HEK293 (cell line): ENCODE results near the gene POLN.
A peak's percentile ranks its signal among the peaks of the same experiment; 100 is the strongest.

Experiments used
- FEZF1 ChIP-seq: fragments of 450-650 bp; formaldehyde crosslinking; IDR thresholded peaks from 2 replicates; pipeline ENCODE4 v1.5.1; 2016; ENCODE audit warnings: missing biosample characterization, missing genetic modification characterization
- GLI2 ChIP-seq: fragments of 450-650 bp; formaldehyde crosslinking; IDR thresholded peaks from 2 replicates; pipeline ENCODE4; 2017; ENCODE audit warnings: missing biosample characterization, missing genetic modification characterization, low read depth, borderline replicate concordance
- GLIS2 ChIP-seq: fragments of 450-650 bp; formaldehyde crosslinking; IDR thresholded peaks from 2 replicates; pipeline ENCODE4 v1.5.1; 2016; ENCODE audit warnings: missing biosample characterization, missing genetic modification characterization
- HOXC10 ChIP-seq: sonication (generic); formaldehyde crosslinking; IDR thresholded peaks from 2 replicates; pipeline ENCODE4 v1.8.1; 2023; ENCODE audit warnings: mild to moderate bottlenecking, missing genetic modification reagents
- KLF16 ChIP-seq: fragments of 450-650 bp; formaldehyde crosslinking; IDR thresholded peaks from 2 replicates; pipeline ENCODE4 v1.5.1; 2017; ENCODE audit warnings: missing biosample characterization, missing genetic modification characterization
- SCRT2 ChIP-seq: fragments of 450-650 bp; formaldehyde crosslinking; IDR thresholded peaks from 2 replicates; pipeline ENCODE4 v1.5.1; 2016; ENCODE audit warnings: missing biosample characterization, missing genetic modification characterization
- WT1 ChIP-seq: fragments of 450-650 bp; formaldehyde crosslinking; IDR thresholded peaks from 2 replicates; pipeline ENCODE4 v1.5.1; 2016; ENCODE audit warnings: missing biosample characterization, missing genetic modification characterization
- ZFHX2 ChIP-seq: fragments of 450-650 bp; formaldehyde crosslinking; conservative IDR thresholded peaks from 2 replicates; pipeline ENCODE4 v1.5.1; 2016; ENCODE audit warnings: missing biosample characterization, missing genetic modification characterization
- ZFP3 ChIP-seq: fragments of 450-650 bp; formaldehyde crosslinking; IDR thresholded peaks from 2 replicates; pipeline ENCODE4 v1.5.1; 2016; ENCODE audit warnings: low read depth, missing biosample characterization, missing genetic modification characterization
- ZNF112 ChIP-seq: fragments of 450-650 bp; formaldehyde crosslinking; IDR thresholded peaks from 2 replicates; pipeline ENCODE4 v1.5.0; 2017; ENCODE audit warnings: missing biosample characterization, missing genetic modification characterization
- ZNF184 ChIP-seq: fragments of 450-650 bp; IDR thresholded peaks from 2 replicates; pipeline ENCODE4 v1.5.1; 2018; ENCODE audit warnings: missing biosample characterization, mild to moderate bottlenecking, missing genetic modification characterization
- ZNF202 ChIP-seq: fragments of 450-650 bp; formaldehyde crosslinking; IDR thresholded peaks from 2 replicates; pipeline ENCODE4 v1.5.1; 2016; ENCODE audit warnings: missing biosample characterization, missing genetic modification characterization, borderline replicate concordance
- ZNF266 ChIP-seq: fragments of 450-650 bp; formaldehyde crosslinking; IDR thresholded peaks from 2 replicates; pipeline ENCODE4 v1.5.1; 2016; ENCODE audit warnings: missing biosample characterization, missing genetic modification characterization, low read depth
- ZNF416 ChIP-seq: fragments of 450-650 bp; formaldehyde crosslinking; IDR thresholded peaks from 2 replicates; pipeline ENCODE4 v1.5.1; 2016; ENCODE audit warnings: missing biosample characterization, missing genetic modification characterization
- ZNF473 ChIP-seq: fragments of 450-650 bp; formaldehyde crosslinking; IDR thresholded peaks from 2 replicates; pipeline ENCODE4 v1.5.1; 2017; ENCODE audit warnings: missing biosample characterization, missing genetic modification characterization
- ZNF514 ChIP-seq: fragments of 450-650 bp; formaldehyde crosslinking; IDR thresholded peaks from 2 replicates; pipeline ENCODE4 v1.5.1; 2016; ENCODE audit warnings: missing biosample characterization, missing genetic modification characterization
- ZNF571 ChIP-seq: fragments of 450-650 bp; formaldehyde crosslinking; IDR thresholded peaks from 2 replicates; pipeline ENCODE4 v1.5.0; 2017; ENCODE audit warnings: missing biosample characterization, missing genetic modification characterization
- ZNF660 ChIP-seq: fragments of 450-650 bp; IDR thresholded peaks from 2 replicates; pipeline ENCODE4 v1.5.1; 2018; ENCODE audit warnings: missing biosample characterization, mild to moderate bottlenecking, missing genetic modification characterization
- ZNF776 ChIP-seq: fragments of 450-650 bp; formaldehyde crosslinking; IDR thresholded peaks from 2 replicates; pipeline ENCODE4 v1.5.0; 2017; ENCODE audit warnings: missing biosample characterization, missing genetic modification characterization, borderline replicate concordance
- ZNF830 ChIP-seq: fragments of 450-650 bp; IDR thresholded peaks from 2 replicates; pipeline ENCODE4 v1.5.0; 2018; ENCODE audit warnings: missing biosample characterization, missing genetic modification characterization, low read depth, mild to moderate bottlenecking, moderate library complexity
- TF ChIP-seq, protein P1 (sequence below): fragments of 450-650 bp; formaldehyde crosslinking; IDR thresholded peaks from 2 replicates; pipeline ENCODE4 v1.5.1; 2016; ENCODE audit warnings: missing biosample characterization, missing genetic modification characterization, borderline replicate concordance
- TF ChIP-seq, protein P2 (sequence below): fragments of 450-650 bp; formaldehyde crosslinking; IDR thresholded peaks from 2 replicates; pipeline ENCODE4 v1.5.1; 2016; ENCODE audit warnings: missing biosample characterization, missing genetic modification characterization
- TF ChIP-seq, protein P3 (sequence below): fragments of 450-650 bp; IDR thresholded peaks from 2 replicates; pipeline ENCODE4 v1.5.1; 2018; ENCODE audit warnings: missing biosample characterization, mild to moderate bottlenecking, missing genetic modification characterization
- TF ChIP-seq, protein P4 (sequence below): fragments of 450-650 bp; IDR thresholded peaks from 2 replicates; pipeline ENCODE4 v1.5.1; 2018; ENCODE audit warnings: missing biosample characterization, missing genetic modification characterization
- TF ChIP-seq, protein P5 (sequence below): fragments of 450-650 bp; formaldehyde crosslinking; IDR thresholded peaks from 2 replicates; pipeline ENCODE4 v1.5.1; 2017; ENCODE audit warnings: missing biosample characterization, mild to moderate bottlenecking, missing genetic modification characterization, moderate library complexity
- TF ChIP-seq, protein P6 (sequence below): fragments of 450-650 bp; formaldehyde crosslinking; IDR thresholded peaks from 2 replicates; pipeline ENCODE4 v1.5.1; 2017; ENCODE audit warnings: missing biosample characterization, missing genetic modification characterization

The POLN gene

DNA sequence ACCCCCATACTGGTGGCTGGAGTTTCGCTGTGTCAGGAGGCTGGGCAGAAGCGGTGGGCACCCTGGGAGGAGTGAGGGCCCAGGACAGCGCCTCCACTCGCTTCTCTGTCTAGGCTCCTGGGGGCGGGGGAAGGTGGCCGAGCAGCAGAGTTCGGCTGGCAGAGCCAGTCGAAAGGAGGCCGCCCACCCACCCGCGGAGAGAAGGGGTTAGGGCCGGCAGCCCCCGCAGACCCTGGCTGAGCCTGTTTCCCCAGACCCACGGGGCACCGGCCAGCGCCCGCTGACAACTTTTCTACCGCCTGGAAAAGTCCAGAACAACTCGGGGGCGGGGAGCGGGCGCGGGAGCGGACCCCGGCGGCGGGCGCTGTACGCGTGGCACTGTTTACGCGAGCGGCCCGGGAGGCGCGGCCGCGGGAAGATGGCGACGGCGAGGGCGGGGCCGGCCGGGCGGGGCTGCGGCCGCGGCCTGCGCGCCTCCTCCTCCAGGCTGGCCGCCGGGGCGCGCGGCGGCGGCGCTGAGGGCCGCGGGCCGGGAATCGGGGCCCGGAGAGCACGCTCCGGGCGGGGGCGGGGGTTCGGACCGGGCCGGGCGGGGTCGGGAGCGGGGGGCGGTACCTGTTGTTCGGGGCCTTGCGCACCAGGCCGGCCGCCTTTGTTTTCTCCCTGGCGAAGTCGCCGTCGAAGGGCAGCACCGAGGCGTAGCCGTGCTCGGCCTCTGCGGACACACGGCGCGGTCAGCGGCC, 19.4 kb upstream of the POLN start (continued):
- TF ChIP-seq, protein P1, sequence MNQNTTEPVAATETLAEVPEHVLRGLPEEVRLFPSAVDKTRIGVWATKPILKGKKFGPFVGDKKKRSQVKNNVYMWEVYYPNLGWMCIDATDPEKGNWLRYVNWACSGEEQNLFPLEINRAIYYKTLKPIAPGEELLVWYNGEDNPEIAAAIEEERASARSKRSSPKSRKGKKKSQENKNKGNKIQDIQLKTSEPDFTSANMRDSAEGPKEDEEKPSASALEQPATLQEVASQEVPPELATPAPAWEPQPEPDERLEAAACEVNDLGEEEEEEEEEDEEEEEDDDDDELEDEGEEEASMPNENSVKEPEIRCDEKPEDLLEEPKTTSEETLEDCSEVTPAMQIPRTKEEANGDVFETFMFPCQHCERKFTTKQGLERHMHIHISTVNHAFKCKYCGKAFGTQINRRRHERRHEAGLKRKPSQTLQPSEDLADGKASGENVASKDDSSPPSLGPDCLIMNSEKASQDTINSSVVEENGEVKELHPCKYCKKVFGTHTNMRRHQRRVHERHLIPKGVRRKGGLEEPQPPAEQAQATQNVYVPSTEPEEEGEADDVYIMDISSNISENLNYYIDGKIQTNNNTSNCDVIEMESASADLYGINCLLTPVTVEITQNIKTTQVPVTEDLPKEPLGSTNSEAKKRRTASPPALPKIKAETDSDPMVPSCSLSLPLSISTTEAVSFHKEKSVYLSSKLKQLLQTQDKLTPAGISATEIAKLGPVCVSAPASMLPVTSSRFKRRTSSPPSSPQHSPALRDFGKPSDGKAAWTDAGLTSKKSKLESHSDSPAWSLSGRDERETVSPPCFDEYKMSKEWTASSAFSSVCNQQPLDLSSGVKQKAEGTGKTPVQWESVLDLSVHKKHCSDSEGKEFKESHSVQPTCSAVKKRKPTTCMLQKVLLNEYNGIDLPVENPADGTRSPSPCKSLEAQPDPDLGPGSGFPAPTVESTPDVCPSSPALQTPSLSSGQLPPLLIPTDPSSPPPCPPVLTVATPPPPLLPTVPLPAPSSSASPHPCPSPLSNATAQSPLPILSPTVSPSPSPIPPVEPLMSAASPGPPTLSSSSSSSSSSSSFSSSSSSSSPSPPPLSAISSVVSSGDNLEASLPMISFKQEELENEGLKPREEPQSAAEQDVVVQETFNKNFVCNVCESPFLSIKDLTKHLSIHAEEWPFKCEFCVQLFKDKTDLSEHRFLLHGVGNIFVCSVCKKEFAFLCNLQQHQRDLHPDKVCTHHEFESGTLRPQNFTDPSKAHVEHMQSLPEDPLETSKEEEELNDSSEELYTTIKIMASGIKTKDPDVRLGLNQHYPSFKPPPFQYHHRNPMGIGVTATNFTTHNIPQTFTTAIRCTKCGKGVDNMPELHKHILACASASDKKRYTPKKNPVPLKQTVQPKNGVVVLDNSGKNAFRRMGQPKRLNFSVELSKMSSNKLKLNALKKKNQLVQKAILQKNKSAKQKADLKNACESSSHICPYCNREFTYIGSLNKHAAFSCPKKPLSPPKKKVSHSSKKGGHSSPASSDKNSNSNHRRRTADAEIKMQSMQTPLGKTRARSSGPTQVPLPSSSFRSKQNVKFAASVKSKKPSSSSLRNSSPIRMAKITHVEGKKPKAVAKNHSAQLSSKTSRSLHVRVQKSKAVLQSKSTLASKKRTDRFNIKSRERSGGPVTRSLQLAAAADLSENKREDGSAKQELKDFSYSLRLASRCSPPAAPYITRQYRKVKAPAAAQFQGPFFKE (tag by site-specific recombination), result no peak
- TF ChIP-seq ZNF184 (no peak), GLI2 (tag by site-specific recombination) (no peak), HOXC10 (no peak), FEZF1 (tag by site-specific recombination) (no peak), ZFHX2 (tag by site-specific recombination) (peak; percentile 86), ZNF571 (tag by site-specific recombination) (no peak), GLIS2 (tag by site-specific recombination) (peak; percentile 55), ZNF830 (no peak), ZNF416 (no peak), SCRT2 (tag by site-specific recombination) (no peak), ZNF112 (no peak), ZNF514 (no peak), ZNF660 (tag by site-specific recombination) (no peak), WT1 (no peak), ZNF473 (tag by site-specific recombination) (no peak), ZNF776 (tag by site-specific recombination) (no peak), ZFP3 (tag by site-specific recombination) (no peak), ZNF266 (tag by site-specific recombination) (no peak), KLF16 (tag by site-specific recombination) (no peak), ZNF202 (tag by site-specific recombination) (no peak)
- TF ChIP-seq, protein P2, sequence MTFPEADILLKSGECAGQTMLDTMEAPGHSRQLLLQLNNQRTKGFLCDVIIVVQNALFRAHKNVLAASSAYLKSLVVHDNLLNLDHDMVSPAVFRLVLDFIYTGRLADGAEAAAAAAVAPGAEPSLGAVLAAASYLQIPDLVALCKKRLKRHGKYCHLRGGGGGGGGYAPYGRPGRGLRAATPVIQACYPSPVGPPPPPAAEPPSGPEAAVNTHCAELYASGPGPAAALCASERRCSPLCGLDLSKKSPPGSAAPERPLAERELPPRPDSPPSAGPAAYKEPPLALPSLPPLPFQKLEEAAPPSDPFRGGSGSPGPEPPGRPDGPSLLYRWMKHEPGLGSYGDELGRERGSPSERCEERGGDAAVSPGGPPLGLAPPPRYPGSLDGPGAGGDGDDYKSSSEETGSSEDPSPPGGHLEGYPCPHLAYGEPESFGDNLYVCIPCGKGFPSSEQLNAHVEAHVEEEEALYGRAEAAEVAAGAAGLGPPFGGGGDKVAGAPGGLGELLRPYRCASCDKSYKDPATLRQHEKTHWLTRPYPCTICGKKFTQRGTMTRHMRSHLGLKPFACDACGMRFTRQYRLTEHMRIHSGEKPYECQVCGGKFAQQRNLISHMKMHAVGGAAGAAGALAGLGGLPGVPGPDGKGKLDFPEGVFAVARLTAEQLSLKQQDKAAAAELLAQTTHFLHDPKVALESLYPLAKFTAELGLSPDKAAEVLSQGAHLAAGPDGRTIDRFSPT (tag by site-specific recombination), result no peak
- TF ChIP-seq, protein P3, sequence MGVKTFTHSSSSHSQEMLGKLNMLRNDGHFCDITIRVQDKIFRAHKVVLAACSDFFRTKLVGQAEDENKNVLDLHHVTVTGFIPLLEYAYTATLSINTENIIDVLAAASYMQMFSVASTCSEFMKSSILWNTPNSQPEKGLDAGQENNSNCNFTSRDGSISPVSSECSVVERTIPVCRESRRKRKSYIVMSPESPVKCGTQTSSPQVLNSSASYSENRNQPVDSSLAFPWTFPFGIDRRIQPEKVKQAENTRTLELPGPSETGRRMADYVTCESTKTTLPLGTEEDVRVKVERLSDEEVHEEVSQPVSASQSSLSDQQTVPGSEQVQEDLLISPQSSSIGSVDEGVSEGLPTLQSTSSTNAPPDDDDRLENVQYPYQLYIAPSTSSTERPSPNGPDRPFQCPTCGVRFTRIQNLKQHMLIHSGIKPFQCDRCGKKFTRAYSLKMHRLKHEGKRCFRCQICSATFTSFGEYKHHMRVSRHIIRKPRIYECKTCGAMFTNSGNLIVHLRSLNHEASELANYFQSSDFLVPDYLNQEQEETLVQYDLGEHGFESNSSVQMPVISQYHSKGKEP, result no peak
- TF ChIP-seq, protein P4, sequence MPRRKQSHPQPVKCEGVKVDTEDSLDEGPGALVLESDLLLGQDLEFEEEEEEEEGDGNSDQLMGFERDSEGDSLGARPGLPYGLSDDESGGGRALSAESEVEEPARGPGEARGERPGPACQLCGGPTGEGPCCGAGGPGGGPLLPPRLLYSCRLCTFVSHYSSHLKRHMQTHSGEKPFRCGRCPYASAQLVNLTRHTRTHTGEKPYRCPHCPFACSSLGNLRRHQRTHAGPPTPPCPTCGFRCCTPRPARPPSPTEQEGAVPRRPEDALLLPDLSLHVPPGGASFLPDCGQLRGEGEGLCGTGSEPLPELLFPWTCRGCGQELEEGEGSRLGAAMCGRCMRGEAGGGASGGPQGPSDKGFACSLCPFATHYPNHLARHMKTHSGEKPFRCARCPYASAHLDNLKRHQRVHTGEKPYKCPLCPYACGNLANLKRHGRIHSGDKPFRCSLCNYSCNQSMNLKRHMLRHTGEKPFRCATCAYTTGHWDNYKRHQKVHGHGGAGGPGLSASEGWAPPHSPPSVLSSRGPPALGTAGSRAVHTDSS (tag by site-specific recombination), result no peak
- TF ChIP-seq, protein P5, sequence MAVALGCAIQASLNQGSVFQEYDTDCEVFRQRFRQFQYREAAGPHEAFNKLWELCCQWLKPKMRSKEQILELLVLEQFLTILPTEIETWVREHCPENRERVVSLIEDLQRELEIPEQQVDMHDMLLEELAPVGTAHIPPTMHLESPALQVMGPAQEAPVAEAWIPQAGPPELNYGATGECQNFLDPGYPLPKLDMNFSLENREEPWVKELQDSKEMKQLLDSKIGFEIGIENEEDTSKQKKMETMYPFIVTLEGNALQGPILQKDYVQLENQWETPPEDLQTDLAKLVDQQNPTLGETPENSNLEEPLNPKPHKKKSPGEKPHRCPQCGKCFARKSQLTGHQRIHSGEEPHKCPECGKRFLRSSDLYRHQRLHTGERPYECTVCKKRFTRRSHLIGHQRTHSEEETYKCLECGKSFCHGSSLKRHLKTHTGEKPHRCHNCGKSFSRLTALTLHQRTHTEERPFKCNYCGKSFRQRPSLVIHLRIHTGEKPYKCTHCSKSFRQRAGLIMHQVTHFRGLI (tag by site-specific recombination), result no peak
- TF ChIP-seq, protein P6, sequence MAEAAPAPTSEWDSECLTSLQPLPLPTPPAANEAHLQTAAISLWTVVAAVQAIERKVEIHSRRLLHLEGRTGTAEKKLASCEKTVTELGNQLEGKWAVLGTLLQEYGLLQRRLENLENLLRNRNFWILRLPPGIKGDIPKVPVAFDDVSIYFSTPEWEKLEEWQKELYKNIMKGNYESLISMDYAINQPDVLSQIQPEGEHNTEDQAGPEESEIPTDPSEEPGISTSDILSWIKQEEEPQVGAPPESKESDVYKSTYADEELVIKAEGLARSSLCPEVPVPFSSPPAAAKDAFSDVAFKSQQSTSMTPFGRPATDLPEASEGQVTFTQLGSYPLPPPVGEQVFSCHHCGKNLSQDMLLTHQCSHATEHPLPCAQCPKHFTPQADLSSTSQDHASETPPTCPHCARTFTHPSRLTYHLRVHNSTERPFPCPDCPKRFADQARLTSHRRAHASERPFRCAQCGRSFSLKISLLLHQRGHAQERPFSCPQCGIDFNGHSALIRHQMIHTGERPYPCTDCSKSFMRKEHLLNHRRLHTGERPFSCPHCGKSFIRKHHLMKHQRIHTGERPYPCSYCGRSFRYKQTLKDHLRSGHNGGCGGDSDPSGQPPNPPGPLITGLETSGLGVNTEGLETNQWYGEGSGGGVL (tag by site-specific recombination), result no peak
